ENCODE results near the gene UFSP2. TPM values are rescaled to one million over a fixed set of nuclear protein-coding genes. Genes with fewer than 3 reads are reported as not detected.

Gene UFSP2
- total RNA-seq, 2 experiments from 2014 or later, result 14.5 to 16.6 TPM

GRCh38 chr4:185421366-185422124 is 4.2 kb downstream of the UFSP2 start:
- Histone ChIP-seq H3K4me1 (ENCODE audit: insufficient read depth, low read length) (peaks cover 17% of the 10 kb centered on the region), H3K9me3 (ENCODE audit: control insufficient read depth in 1 of 2, insufficient read depth in 1 of 2, low read length in 2 of 2) (no peaks in the 10 kb centered on the region), H3K4me3 (ENCODE audit: low read length) (no peak overlapping the region), H3K27me3 (ENCODE audit: control insufficient read depth in 1 of 2, insufficient read depth in 2 of 2, low read length in 2 of 2) (no peaks in the 10 kb centered on the region), H3K36me3 (ENCODE audit: insufficient read depth, low read length) (peaks cover 40% of the 10 kb centered on the region), H3K27ac (ENCODE audit: low read depth in 1 of 2, low read length in 2 of 2) (no peak overlapping the region)
- no peak overlapping the region for H3K4me3 Mint-ChIP-seq
- intact Hi-C loops (cut with DNase I, micrococcal nuclease), result loop anchor here (10.0 kb wide), 5 partner anchors 173 to 887 kb away; partner anchors contain the start of genes ACSL1 (in 1 of the 2), CFAP97 (in 1 of the 2) and SNX25 (in 1 of the 2)
- no peaks in the 10 kb centered on the region for H3K27me3 Mint-ChIP-seq
- DNase-seq (no peak), ATAC-seq (ENCODE audit: poor library complexity) (no peak)
- H3K9me3 Mint-ChIP-seq, result no peaks in the 10 kb centered on the region
- no peak for TF ChIP-seq CTCF (IDR thresholded peaks at IDR 0.05)
- no peak overlapping the region for H3K27ac Mint-ChIP-seq
- peaks cover 67% of the 10 kb centered on the region for H3K36me3 Mint-ChIP-seq (ENCODE audit: low read depth)
- peaks cover 31% of the 10 kb centered on the region for H3K4me1 Mint-ChIP-seq (ENCODE audit: low read depth)
- POLR2A ChIA-PET, result interaction anchor here (1.1 kb wide), 2 partner anchors 9 to 27 kb away, joined by 3 read pairs; no protein-coding TSS in a partner anchor
- CTCF ChIA-PET, result interaction anchor here (1.0 kb wide), 1 partner anchor 176 kb away, joined by 3 read pairs; no protein-coding TSS in a partner anchor

- DNase-seq, result no peak
- no peak overlapping the region for H3K27ac ChIP-seq (ENCODE audit: low read depth in 1 of 2, low read length in 2 of 2)
- Mint-ChIP-seq H3K36me3 (ENCODE audit: low read depth) (peaks cover 79% of the 10 kb centered on the region), H3K9me3 (no peaks in the 10 kb centered on the region), H3K27me3 (no peaks in the 10 kb centered on the region), H3K27ac (no peak overlapping the region), H3K4me3 (no peak overlapping the region), H3K4me1 (ENCODE audit: low read depth) (peaks cover 8% of the 10 kb centered on the region)
- CTCF ChIA-PET, result no interaction called here
- no peaks in the 10 kb centered on the region for H3K27me3 ChIP-seq (ENCODE audit: control insufficient read depth in 1 of 2, insufficient read depth in 2 of 2, low read length in 2 of 2)
- TF ChIP-seq CTCF (IDR thresholded peaks at IDR 0.05), result no peak
- H3K4me1 ChIP-seq (ENCODE audit: insufficient read depth, low read length), result no peaks in the 10 kb centered on the region
- no peak for ATAC-seq (ENCODE audit: poor library complexity)
- intact Hi-C loops (cut with DNase I, micrococcal nuclease), result no loop called here
- peaks cover 65% of the 10 kb centered on the region for H3K36me3 ChIP-seq (ENCODE audit: insufficient read depth, low read length)
- POLR2A ChIA-PET, result interaction anchor here (1.1 kb wide), 1 partner anchor 21 kb away, joined by 4 read pairs; the partner anchor contains the start of gene ANKRD37
- H3K9me3 ChIP-seq (ENCODE audit: control insufficient read depth in 1 of 2, insufficient read depth in 1 of 2, low read length in 2 of 2), result no peaks in the 10 kb centered on the region
- H3K4me3 ChIP-seq (ENCODE audit: low read length), result no peak overlapping the region
Measured at GRCh38 chr4:185416955-185417354, 8.8 kb downstream of the UFSP2 start.

- ChIA-PET CTCF (interaction anchor here (0.6 kb wide), 1 partner anchor 1104 kb away, joined by 4 read pairs; no protein-coding TSS in a partner anchor), POLR2A (interaction anchor here (0.8 to 3.2 kb wide), 2 partner anchors 9 to 16 kb away, joined by 3 to 7 read pairs; partner anchors contain the start of genes ANKRD37 and LRP2BP)
- no peaks in the 10 kb centered on the region for H3K27me3 Mint-ChIP-seq
- peaks cover 77% of the 10 kb centered on the region for H3K36me3 Mint-ChIP-seq (ENCODE audit: low read depth)
- no peak overlapping the region for H3K27ac ChIP-seq (ENCODE audit: low read depth in 1 of 2, low read length in 2 of 2)
- ATAC-seq (ENCODE audit: poor library complexity) (no peak), DNase-seq (no peak)
- TF ChIP-seq CTCF (IDR thresholded peaks at IDR 0.05), result no peak
- H3K9me3 ChIP-seq (ENCODE audit: control insufficient read depth in 1 of 2, insufficient read depth in 1 of 2, low read length in 2 of 2), result no peaks in the 10 kb centered on the region
- H3K4me3 Mint-ChIP-seq, result no peak overlapping the region
- H3K4me1 Mint-ChIP-seq (ENCODE audit: low read depth), result no peaks in the 10 kb centered on the region
- no peaks in the 10 kb centered on the region for H3K9me3 Mint-ChIP-seq
- peaks cover 61% of the 10 kb centered on the region for H3K36me3 ChIP-seq (ENCODE audit: insufficient read depth, low read length)
- no peaks in the 10 kb centered on the region for H3K27me3 ChIP-seq (ENCODE audit: control insufficient read depth in 1 of 2, insufficient read depth in 2 of 2, low read length in 2 of 2)
- no peaks in the 10 kb centered on the region for H3K4me1 ChIP-seq (ENCODE audit: insufficient read depth, low read length)
- intact Hi-C loops (cut with DNase I, micrococcal nuclease), result no loop called here
- no peak overlapping the region for H3K4me3 ChIP-seq (ENCODE audit: low read length)
- no peak overlapping the region for H3K27ac Mint-ChIP-seq
Measured at GRCh38 chr4:185412412-185412811, 13.4 kb downstream of the UFSP2 start.
